ENCODE results near the gene USP25. TPM values are rescaled to one million over a fixed set of nuclear protein-coding genes. Genes with fewer than 3 reads are reported as not detected.

Gene USP25
- total and polyA plus RNA-seq, 7 donors, result 20.0 to 149 (median 104) TPM

DNA sequence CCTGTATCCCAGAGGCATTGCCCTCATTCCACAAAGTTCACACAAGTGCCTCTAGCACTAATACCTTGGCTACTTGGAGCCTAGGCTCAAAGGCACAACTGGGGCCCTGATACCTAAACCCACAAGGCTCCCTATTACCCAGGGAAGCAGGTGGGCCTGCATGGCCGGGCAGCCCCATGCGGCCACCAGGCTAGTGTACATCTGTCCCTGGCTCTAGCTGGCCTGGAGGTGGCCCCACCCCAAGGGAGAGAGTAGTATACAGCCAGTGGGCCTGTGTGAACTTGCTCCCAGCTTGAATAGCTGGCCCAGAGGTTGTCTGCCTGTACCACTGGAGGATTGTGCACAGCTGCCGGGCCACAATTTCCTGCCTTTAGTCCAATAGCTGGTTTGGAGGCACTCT, 52.2 kb downstream of the USP25 start:
- 97 to 100% (median 99%) methylated on average over 3 of the region's 3 CpGs for WGBS, 3 donors
- H3K4me3 ChIP-seq, result no peak overlapping the region
- H3K27ac ChIP-seq, result no peak overlapping the region
- peaks cover 4 to 24% of the 10 kb centered on the region in 2 donors for H3K36me3 ChIP-seq (ENCODE audit: insufficient read depth in 1 of 2, low read depth in 1 of 2)
- TF ChIP-seq, protein P1, sequence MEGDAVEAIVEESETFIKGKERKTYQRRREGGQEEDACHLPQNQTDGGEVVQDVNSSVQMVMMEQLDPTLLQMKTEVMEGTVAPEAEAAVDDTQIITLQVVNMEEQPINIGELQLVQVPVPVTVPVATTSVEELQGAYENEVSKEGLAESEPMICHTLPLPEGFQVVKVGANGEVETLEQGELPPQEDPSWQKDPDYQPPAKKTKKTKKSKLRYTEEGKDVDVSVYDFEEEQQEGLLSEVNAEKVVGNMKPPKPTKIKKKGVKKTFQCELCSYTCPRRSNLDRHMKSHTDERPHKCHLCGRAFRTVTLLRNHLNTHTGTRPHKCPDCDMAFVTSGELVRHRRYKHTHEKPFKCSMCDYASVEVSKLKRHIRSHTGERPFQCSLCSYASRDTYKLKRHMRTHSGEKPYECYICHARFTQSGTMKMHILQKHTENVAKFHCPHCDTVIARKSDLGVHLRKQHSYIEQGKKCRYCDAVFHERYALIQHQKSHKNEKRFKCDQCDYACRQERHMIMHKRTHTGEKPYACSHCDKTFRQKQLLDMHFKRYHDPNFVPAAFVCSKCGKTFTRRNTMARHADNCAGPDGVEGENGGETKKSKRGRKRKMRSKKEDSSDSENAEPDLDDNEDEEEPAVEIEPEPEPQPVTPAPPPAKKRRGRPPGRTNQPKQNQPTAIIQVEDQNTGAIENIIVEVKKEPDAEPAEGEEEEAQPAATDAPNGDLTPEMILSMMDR (IDR thresholded peaks at IDR 0.05), result no peak
- ATAC-seq (peak in 3 of 4 donors; percentile 10 to 32 (median 26)), DNase-seq (no peak)
- no peaks in the 10 kb centered on the region for H3K4me1 ChIP-seq
- intact Hi-C loops (cut with DNase I), result no loop called here
- H3K9me3 ChIP-seq, result no peaks in the 10 kb centered on the region
- no peaks in the 10 kb centered on the region for H3K27me3 ChIP-seq (ENCODE audit: insufficient read depth in 3 of 3, low read length in 2 of 3)

DNA sequence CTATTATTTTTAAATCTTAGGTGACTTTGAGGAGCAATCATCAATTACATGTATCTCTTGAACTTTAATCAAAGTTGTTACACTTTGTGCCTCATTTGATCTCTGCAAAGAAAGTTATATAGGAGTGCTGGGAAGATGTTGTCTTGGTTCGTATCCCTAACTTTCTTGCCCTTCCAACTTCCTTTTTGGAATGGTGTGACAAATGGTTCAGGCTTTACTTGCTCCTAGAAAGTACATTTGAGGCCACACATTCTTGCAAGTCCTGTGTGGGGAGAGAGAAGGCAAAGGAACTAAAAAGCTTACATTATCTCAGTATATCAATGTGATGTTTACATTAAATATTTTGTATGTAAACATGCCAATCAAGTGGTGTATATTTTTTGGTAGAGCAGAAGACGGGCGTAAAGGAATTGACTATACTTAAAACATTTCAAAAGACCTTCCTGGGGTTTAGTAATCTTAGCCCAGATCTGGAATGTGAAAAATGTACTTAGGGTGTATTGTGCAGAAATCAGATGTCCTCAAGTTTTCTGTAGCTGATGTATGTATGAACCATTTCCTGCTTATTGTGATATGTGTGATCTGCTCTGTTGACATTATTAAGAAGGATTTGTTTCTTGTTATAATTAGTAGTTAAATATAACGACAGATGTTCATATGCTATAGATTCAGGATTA, 59.2 kb downstream of the USP25 start:
- peak in 1 of 4 donors; percentile 24 for ATAC-seq
- TF ChIP-seq, protein P1 (IDR thresholded peaks at IDR 0.05), result no peak
- H3K36me3 ChIP-seq (ENCODE audit: insufficient read depth in 1 of 2, low read depth in 1 of 2), result no peaks in the 10 kb centered on the region
- no peaks in the 10 kb centered on the region for H3K9me3 ChIP-seq
- WGBS, 3 donors, result 69 to 88% (median 70%) methylated on average over 4 of the region's 4 CpGs
- DNase-seq, result no peak
- no peak overlapping the region for H3K4me3 ChIP-seq
- H3K27ac ChIP-seq, result no peak overlapping the region
- H3K4me1 ChIP-seq, result peaks cover 46% of the 10 kb centered on the region
- intact Hi-C loops (cut with DNase I), result no loop called here
- H3K27me3 ChIP-seq (ENCODE audit: insufficient read depth in 3 of 3, low read length in 2 of 3), result no peaks in the 10 kb centered on the region

DNA sequence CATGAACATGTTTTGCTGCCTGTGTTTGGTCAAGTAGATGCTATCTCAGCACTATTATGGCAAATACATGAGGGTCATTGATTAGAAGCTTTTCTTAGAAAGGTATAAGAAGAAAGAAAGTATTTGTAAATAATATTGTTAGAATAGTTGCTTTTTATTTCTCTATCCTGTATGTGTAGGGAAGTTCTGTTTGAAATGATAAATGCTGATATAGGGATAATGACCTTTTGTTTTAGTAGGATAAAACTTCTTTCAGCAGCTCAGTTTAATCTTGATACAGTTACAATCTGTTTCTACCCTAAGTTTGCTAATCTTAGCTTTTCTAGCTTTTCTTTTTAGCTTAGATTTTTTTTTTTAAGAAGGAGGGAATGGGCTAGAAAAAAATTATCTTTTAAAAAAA, 63.3 kb downstream of the USP25 start:
- DNase-seq, result no peak
- no peaks in the 10 kb centered on the region for H3K9me3 ChIP-seq
- no peak overlapping the region for H3K27ac ChIP-seq
- no peaks in the 10 kb centered on the region for H3K27me3 ChIP-seq (ENCODE audit: insufficient read depth in 3 of 3, low read length in 2 of 3)
- TF ChIP-seq, protein P1 (IDR thresholded peaks at IDR 0.05), result no peak
- no peak for ATAC-seq
- H3K4me1 ChIP-seq, result peaks cover 58% of the 10 kb centered on the region
- no peak overlapping the region for H3K4me3 ChIP-seq
- intact Hi-C loops (cut with DNase I), result no loop called here
- H3K36me3 ChIP-seq (ENCODE audit: insufficient read depth in 1 of 2, low read depth in 1 of 2), result no peaks in the 10 kb centered on the region

DNA sequence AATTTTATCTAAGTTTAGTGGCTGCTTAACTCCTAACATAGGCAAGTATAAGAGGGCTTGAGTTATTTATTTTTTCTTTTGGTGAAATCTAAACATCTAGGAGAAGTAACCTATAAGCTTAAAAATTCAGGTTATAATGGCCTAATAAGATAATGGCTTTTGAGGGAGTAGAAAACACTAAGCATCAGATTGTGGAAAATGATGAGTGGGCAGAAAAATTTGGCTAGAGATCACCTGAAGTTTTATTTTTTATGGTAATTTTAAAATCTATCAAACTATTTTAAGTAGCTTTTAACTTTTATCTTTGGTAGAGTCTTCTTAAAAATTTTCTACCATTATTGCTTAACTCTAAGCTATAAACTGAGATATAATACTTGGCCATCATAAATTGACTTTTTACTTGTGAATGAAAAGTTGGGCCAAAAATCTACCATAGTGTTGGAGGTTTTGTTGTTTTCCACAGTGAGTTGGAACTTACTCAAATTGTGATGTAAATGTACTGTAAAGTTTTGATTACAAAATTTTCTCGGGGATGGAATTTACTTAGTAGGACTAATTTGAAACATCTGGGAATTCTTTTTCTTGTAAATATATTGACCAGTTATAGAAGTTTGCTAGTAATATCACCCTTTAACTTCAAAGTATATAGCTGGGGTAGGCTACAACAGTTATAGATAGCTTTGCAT, 63.9 kb downstream of the USP25 start:
- Histone ChIP-seq H3K27me3 (ENCODE audit: insufficient read depth in 3 of 3, low read length in 2 of 3) (no peaks in the 10 kb centered on the region), H3K4me3 (no peak overlapping the region), H3K36me3 (ENCODE audit: insufficient read depth in 1 of 2, low read depth in 1 of 2) (no peaks in the 10 kb centered on the region), H3K4me1 (peaks cover 56% of the 10 kb centered on the region), H3K9me3 (no peaks in the 10 kb centered on the region), H3K27ac (peak overlapping the region; percentile 11)
- TF ChIP-seq, protein P1 (IDR thresholded peaks at IDR 0.05), result no peak
- intact Hi-C loops (cut with DNase I), result no loop called here
- DNase-seq (no peak), ATAC-seq (no peak)
- WGBS, 3 donors, result 47 to 61% (median 48%) methylated on average over 1 of the region's 1 CpG

All from psoas muscle (tissue), 8 donors.